DND-41 (cell line): ENCODE results near the gene FGF5.

Source experiments
- ATAC-seq: fragments of 200-7000 bp; cut with Tn5 transposase; 3 replicates; pipeline ENCODE4 v1.9.1; 2021; ENCODE audit warnings: low read depth; ENCODE audit not compliant: insufficient read depth
- DNase-seq: peaks from one replicate; pipeline ENCODE4 v3.0.0-alpha.2; 2020
- H2AFZ ChIP-seq: 2 replicates; pipeline ENCODE4 v1.6.0; 2012; ENCODE audit warnings: low read depth, low read length
- H3K27ac ChIP-seq: 2 replicates; pipeline ENCODE4 v1.5.1; 2012; ENCODE audit warnings: low read length, inconsistent platforms
- H3K27me3 ChIP-seq: fragments of 200-600 bp; sonication (generic); 2 replicates; pipeline ENCODE4 v1.6.0; 2012; ENCODE audit warnings: low read length, mild to moderate bottlenecking, inconsistent platforms; ENCODE audit not compliant: insufficient read depth, poor library complexity
- H3K36me3 ChIP-seq: 2 replicates; pipeline ENCODE4 v1.5.1; 2012; ENCODE audit warnings: low read length, inconsistent platforms; ENCODE audit not compliant: insufficient read depth
- H3K4me1 ChIP-seq: 2 replicates; pipeline ENCODE4 v1.5.1; 2012; ENCODE audit warnings: mild to moderate bottlenecking, low read length; ENCODE audit not compliant: insufficient read depth
- H3K4me2 ChIP-seq: 2 replicates; pipeline ENCODE4 v1.6.0; 2012; ENCODE audit warnings: mild to moderate bottlenecking, moderate library complexity, low read length, inconsistent platforms; ENCODE audit not compliant: insufficient read depth
- H3K4me3 ChIP-seq, 2 experiments: fragments of 200-600 bp in 1 of 2; shearing (Covaris generic) in 1 of 2; 2 replicates each; pipeline ENCODE4 v1.5.1; 2012 to 2016; ENCODE audit warnings: inconsistent platforms in 2 of 2, low read length in 2 of 2, mild to moderate bottlenecking in 2 of 2, low read depth in 1 of 2, moderate library complexity in 1 of 2
- H3K79me2 ChIP-seq: 2 replicates; pipeline ENCODE4 v1.6.0; 2012; ENCODE audit warnings: low read length, inconsistent platforms; ENCODE audit not compliant: insufficient read depth
- H3K9ac ChIP-seq: 2 replicates; pipeline ENCODE4 v1.6.0; 2012; ENCODE audit warnings: low read depth, mild to moderate bottlenecking, inconsistent platforms, low read length, moderate library complexity
- H3K9me3 ChIP-seq: 2 replicates; pipeline ENCODE4 v1.5.1; 2012; ENCODE audit warnings: low read length, moderate library complexity, mild to moderate bottlenecking, inconsistent platforms; ENCODE audit not compliant: insufficient read depth, severe bottlenecking
- H4K20me1 ChIP-seq: 2 replicates; pipeline ENCODE4 v1.6.0; 2012; ENCODE audit warnings: low read length; ENCODE audit not compliant: insufficient read depth
- CTCF ChIP-seq: IDR thresholded peaks from 2 replicates; pipeline ENCODE4 v1.5.1; 2012; ENCODE audit warnings: borderline replicate concordance, low read length, moderate library complexity, mild to moderate bottlenecking; ENCODE audit not compliant: poor library complexity, severe bottlenecking; ENCODE audit errors: extremely low read depth
- EZH2 ChIP-seq: IDR thresholded peaks from 3 replicates; pipeline ENCODE4 v1.6.1; 2012; ENCODE audit warnings: borderline replicate concordance, low read depth, mild to moderate bottlenecking, moderate library complexity, low read length, inconsistent platforms; ENCODE audit not compliant: severe bottlenecking

Gene FGF5

GRCh38 chr4:80233390-80233789 is 33.1 kb upstream of the FGF5 start:
- Histone ChIP-seq H3K27me3 (no peaks in the 10 kb centered on the region), H3K36me3 (no peaks in the 10 kb centered on the region), H3K27ac (no peak overlapping the region), H2AFZ (no peak overlapping the region), H3K9me3 (no peaks in the 10 kb centered on the region), H3K9ac (no peak overlapping the region), H4K20me1 (no peaks in the 10 kb centered on the region), H3K4me3 (no peak overlapping the region), H3K4me2 (no peak overlapping the region), H3K79me2 (no peaks in the 10 kb centered on the region), H3K4me1 (no peaks in the 10 kb centered on the region)
- DNase-seq (no peak), ATAC-seq (no peak)
- TF ChIP-seq EZH2 (no peak), CTCF (no peak)

- Histone ChIP-seq H4K20me1 (no peaks in the 10 kb centered on the region), H3K27me3 (no peaks in the 10 kb centered on the region), H3K4me1 (no peaks in the 10 kb centered on the region), H3K4me3 (no peak overlapping the region), H3K9ac (no peak overlapping the region), H2AFZ (no peak overlapping the region), H3K9me3 (no peaks in the 10 kb centered on the region), H3K4me2 (no peak overlapping the region), H3K27ac (no peak overlapping the region), H3K36me3 (no peaks in the 10 kb centered on the region), H3K79me2 (no peaks in the 10 kb centered on the region)
- DNase-seq (no peak), ATAC-seq (no peak)
- TF ChIP-seq CTCF (no peak), EZH2 (no peak)
Observed at GRCh38 chr4:80235451-80235850, 31.0 kb upstream of the FGF5 start.

DNA sequence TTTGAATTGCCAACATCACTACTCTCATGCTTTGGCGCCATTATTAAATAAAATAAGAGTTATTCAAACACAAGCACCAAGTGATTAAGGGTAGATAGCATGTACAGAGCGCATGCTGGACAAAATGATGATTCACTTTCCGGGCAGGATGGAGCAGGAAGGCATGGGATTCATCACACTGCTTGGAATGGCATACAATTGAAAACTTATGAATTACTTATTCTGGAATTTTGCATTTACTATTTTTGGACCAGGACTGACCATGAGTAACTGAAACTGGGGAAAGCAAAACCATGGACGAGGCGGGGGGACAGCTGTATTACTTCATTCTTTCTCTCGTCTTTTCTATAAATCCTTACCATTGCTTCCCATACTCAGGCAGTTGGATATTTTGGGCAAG is 28.5 kb upstream of the FGF5 start:
- ATAC-seq, result no peak
- Histone ChIP-seq H3K79me2 (no peaks in the 10 kb centered on the region), H3K4me2 (no peak overlapping the region), H3K9ac (no peak overlapping the region), H4K20me1 (no peaks in the 10 kb centered on the region), H2AFZ (no peak overlapping the region), H3K36me3 (no peaks in the 10 kb centered on the region), H3K9me3 (no peaks in the 10 kb centered on the region), H3K4me3 (no peak overlapping the region), H3K27ac (no peak overlapping the region), H3K27me3 (no peaks in the 10 kb centered on the region), H3K4me1 (no peaks in the 10 kb centered on the region)
- DNase-seq, result no peak
- TF ChIP-seq CTCF, result no peak
- TF ChIP-seq EZH2, result no peak
